ENCODE measurements around the gene ZNF644.

- TF ChIP-seq, protein P1, sequence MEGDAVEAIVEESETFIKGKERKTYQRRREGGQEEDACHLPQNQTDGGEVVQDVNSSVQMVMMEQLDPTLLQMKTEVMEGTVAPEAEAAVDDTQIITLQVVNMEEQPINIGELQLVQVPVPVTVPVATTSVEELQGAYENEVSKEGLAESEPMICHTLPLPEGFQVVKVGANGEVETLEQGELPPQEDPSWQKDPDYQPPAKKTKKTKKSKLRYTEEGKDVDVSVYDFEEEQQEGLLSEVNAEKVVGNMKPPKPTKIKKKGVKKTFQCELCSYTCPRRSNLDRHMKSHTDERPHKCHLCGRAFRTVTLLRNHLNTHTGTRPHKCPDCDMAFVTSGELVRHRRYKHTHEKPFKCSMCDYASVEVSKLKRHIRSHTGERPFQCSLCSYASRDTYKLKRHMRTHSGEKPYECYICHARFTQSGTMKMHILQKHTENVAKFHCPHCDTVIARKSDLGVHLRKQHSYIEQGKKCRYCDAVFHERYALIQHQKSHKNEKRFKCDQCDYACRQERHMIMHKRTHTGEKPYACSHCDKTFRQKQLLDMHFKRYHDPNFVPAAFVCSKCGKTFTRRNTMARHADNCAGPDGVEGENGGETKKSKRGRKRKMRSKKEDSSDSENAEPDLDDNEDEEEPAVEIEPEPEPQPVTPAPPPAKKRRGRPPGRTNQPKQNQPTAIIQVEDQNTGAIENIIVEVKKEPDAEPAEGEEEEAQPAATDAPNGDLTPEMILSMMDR (IDR thresholded peaks at IDR 0.05): no peak
- no peak for TF ChIP-seq ZFX (IDR thresholded peaks at IDR 0.05; ENCODE audit: borderline replicate concordance)
Measured at GRCh38 chr1:90963236-90963635, 58.6 kb downstream of the ZNF644 start.

Measured in 22Rv1 (cell line).